GM19238 (cell line): ENCODE results near the gene PHEX.
A peak's percentile ranks its signal among the peaks of the same experiment; 100 is the strongest.

Source experiments
- DNase-seq: peaks from one replicate; pipeline ENCODE4 v3.0.0; 2011; ENCODE audit warnings: low spot score; ENCODE audit not compliant: insufficient read length

PHEX gene

DNA sequence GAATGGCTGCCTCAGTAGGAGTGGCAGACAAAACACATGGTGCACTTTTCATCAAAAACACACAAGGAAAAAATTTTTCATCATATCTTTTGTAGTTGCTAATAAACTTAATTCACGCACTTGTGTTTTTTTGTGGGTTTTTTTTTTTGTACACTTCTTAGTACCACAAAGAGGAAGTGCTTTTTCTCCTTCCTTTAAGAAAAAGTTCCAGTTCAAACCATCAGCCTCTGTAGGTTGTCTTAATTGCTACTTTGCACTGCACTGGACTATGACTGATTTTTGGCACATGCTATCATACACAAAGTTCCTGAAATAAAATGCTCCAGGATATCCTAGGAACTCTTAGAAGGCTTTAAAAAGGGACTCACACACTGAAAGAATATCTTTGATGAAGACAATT lies at the start of gene PHEX:
TSS of gene PHEX (plus strand) at position 242 of the 400 bp plus-strand sequence. CDS start 681 bp downstream, outside the sequence.
- DNase-seq = no peak

DNA sequence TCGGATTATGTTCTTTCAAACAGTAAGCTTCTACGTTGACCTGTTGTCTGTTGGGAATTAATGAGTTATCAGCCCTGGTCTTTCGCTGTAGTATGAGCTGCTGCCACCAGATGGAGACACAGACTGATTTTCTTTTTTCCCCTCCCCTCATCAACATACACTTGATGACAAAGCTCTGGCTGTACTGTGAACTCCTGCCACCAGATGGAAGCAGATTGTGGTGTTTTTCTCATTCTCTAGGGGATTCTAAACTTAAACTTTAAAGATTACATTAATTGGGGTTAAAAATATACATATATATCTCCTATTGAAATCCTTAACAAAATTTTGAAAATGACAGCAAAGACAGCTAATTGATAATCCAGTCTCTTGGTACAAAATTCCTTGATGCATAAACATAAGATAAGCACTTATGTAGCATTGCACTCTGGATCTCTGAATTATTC lies 46.8 kb upstream of the PHEX start:
- DNase-seq = peak; percentile 52

DNA sequence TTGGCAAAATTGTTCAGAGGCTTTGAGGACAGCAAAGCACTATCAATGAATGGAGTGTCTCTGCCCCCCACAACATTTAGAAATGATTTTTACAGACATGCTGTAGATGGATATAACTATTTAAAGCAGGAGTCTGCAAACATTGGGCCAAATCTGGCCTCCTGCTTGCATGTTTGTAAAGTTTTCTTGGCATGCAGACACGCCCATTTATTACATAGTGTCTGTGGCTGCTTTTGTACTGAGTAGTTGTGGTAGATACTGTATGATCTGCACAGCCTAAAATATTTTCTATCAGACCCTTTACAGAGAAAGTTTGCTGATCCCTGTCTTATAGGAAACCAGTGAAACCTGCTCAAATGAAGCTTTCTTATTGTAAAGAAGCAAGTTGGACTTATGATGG lies 45.5 kb upstream of the PHEX start:
- no peak for DNase-seq

DNA sequence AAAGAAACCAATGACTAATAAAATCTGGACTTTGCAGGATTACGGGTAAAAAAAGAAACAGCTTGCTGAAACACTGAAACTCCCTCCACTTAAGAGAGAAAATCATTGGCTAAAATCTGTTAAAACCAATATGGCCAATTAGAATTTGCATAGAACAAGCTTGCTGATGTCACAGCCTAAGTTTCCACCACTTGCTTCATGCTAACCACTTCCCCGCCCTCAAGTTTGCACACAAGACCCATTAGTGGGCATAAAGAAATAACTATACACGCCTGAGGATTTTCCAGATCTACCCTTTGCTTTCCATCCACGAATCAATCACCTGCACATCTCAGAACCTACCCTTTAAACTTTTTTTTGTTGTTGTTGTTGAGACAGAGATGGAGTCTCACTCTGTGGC lies 42.7 kb upstream of the PHEX start:
- DNase-seq = no peak

DNA sequence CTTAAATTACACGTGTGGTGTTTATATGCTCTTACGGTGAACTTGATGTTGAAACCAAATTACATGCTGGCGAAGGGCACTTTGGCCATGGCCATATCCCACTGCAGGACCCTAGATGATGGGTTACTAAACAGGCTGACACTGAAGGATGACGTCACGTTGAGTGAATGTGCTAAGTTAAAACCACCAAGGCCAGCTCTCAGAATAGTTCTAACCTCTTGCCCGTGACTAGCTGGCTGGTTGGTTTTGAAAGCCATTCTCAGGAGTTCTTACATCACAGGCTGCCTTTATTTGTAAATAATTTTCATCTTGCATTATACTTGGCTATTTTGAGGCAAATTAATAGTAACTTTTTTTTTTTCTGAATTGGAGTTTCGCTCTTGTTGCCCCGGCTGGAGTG lies 41.3 kb upstream of the PHEX start:
- DNase-seq = no peak

DNA sequence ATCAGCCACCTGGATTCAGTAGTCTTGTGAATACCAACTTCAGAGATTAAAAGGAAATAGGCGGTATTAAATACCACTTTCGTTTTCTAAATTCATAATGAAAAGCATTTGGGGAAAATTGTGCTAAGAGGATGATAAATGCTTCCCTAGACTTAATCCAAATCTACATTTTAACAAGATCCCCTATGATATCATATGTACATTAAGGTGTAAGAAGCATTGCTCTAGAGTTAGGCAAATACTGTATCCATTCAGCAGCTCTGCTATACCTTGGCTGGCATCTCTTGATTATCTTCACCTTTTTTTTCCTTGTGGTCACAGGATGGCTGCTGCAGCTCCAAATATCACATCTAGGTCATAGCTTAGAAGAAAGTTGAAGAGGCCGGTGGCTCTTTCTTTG lies 40.6 kb upstream of the PHEX start:
- DNase-seq = no peak

DNA sequence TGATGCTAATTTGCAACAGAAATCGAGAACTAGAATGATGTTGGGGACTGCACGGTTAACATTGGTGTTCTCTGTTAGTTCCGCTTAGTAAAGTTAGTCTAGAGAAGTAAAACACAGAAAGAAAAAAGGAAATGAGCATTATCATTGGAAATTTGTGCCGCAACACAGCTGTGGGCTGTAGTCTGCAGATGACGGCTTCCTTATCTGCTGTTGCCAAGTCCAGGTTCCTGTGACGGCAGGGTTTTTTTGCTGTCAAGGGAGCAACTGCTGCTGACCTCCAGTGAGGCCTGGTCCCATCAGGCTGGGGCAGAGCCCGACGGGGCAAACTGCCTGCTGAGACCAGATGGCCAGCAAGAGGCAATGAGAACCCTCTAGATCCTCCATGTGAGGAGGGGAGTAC lies 38.9 kb upstream of the PHEX start:
- DNase-seq = no peak

DNA sequence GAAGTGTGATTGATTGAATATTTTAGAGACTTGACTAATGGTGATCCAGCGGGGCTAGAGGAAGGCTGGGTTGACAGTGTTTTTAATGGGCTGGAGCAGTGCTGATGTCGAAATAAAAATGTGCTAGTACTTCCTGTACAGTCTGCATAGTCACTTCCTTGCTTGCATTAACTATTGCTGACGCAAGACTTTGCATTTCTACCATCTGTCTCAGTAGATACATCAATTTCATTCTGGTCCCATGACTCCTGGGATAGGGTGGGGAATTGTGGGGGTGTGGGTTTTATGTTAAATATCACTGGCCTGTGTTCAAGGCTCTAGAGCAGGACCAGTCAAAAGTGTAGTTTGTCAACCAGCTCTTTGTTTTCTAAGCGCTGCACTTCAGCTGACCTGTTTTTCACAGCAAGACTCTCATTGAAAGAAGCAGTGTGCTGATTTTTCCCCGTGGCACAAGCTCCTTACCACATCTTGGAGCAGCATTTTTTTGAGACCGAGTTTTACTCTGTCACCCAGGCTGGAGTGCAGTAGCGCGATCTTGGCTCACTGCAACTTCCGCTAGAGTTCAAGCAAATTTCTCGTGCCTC lies 35.2 kb upstream of the PHEX start:
- no peak for DNase-seq

DNA sequence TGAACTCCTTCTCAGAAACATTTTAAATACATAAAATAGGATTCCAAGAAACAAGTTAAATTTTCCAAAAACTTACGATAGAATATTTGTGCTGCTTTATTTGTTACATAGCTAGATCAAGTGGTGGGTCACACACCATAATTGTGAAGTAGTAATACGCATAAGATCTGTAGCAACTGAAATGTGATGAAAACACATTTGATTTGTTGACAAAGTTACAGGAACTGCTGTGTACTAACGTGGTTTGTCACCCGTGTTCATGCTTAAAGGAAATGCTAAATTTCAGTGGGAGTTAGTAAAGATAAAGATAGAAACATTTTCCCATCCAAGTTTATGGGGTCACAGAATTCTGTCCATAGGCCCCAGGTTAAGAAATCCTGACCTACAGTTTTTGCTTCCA lies 34.1 kb upstream of the PHEX start:
- no peak for DNase-seq

DNA sequence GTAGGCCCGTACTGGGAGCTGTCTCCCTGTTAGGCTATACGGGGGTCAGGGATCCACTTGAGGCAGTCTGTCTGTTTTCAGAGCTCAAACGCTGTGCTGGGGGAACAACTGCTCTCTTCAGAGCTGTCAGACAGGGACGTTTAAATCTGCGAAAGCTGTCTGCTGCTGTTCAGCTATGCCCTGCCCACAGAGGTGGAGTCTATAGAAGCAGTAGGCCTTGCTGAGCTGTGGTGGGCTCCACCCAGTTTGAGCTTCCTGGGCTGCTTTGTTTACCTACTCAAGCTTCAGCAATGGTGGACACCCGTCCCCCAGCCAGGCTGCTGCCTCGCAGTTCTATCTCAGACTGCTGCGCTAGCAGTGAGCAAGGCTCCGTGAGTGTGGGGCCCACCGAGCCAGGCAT lies 27.3 kb upstream of the PHEX start:
- DNase-seq = no peak

DNA sequence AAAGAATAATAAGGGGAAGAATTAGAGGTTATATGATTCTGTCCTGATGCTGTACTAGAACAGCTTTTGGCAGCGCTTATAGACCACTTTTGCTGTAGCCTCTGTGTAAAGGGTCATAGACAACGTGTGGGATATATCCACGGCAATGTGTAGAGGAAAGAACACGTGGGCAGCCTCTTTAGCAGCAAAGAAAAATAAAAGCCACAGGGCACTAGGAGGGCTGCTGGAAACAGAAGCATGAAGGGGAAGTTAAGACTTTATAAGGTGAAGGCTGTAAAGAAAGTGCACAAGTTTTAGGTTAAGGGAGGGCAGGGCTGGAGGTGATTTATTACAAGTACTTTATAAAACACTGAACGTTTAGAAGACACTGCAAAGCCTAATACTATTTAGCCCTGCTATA lies 20.1 kb upstream of the PHEX start:
- no peak for DNase-seq

DNA sequence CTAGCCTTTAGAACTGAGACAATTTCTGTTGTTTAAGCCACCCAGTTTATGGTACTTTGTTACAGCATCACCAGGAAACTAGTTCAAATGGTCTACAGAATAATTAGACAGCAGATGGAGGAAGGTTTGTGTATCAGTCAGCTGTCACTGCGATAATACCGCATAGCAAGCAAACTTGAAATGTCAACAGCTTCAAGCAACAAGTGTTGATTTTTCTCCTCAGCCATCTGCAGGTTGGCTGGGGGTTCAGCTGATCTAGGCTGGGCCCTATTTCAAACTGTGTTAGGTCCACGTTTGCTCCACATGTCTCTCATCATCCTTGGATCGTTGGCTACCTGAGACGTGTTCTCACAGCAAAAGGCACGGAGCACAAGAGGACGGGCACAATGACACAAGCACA lies 19.2 kb upstream of the PHEX start:
- no peak for DNase-seq

DNA sequence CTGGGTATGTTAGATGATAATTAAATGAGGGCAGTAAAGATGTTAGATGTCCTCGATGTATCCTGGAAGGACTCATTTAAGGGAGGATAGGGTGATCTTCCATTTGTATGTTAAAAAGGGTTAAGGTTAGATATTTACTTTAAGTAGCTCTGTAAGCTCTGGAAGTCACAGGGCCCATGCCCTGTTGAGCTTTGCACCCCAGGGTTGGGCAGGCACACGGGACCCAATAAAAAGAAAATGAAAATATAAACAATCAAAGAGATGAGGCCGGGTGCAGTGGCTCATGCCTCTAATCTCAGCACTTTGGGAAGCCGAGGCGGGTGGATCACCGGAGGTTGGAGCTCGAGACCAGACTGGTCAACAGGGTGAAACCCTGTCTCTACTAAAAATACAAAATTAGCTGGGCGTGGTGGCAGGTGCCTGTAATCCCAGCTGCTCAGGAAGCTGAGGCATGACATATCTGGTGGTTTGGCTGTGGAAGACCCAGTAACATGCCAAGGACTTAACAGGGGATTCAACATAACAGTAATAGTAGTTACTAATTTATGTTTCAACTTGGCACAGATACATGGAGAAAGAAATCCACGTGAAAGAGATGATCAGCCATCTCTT lies 16.9 kb upstream of the PHEX start:
- no peak for DNase-seq

DNA sequence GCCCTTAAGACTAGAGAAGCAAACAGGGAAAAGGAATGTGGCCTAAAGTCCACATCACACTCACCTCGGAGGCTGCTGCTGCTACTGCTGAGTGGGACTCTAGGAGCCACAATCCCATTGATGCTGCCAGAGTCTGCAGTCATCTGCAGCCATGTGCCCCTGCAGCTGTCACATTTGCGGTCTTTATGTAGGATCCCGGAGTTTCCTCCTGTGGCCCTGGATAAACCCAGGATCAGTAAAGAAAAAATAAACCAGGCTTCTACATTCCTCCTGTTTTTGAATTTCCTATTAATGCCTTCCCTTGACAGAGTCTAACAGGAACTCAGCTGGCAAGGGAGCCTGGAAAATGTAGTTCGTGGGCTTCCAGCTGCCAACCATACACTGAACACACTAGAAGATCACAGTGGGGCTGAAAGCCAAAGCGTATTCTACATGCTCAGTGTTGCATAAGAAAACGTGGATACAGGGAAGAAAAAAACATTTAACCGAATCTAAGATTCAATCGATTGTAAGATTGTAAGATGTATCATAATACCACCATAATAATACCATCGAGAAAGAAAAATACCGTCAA lies 10.3 kb upstream of the PHEX start:
- DNase-seq = no peak

DNA sequence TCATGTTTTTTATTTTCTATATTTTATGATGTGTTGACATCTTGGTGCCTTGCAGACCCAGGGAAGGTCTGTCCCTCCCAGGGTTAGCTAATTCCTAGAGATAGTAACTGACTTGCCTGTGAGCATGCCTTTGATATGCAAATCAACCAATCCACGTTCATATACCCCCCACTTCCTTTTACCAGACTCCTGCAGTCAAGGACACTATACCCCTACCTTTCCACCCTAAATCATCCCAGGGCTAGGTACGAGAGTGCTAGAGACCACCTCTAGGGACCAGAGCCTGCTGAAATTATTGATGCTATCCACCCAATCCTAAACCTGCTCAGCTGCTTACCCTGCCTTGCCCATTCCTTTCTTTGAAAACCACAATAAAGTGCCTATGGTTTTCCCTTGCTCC lies 7.5 kb upstream of the PHEX start:
- DNase-seq = no peak

DNA sequence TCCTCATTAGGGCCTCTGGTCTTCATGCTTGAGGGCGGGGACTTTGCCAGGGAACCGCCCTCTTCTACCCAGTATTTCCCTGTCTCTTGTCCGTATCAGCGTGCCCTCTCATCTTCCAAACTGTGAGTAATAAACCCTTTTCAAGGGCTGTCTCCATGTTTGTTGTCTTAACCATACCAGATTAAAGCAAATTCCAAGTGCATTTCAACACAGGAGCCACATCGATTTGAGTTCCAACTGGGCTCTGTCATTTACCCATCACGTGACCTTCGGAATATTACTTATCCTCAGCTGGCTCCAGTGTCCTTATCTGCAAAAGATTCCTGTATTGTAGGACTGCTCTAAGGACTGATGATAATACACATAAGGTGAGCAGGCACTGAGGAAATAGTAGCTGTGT lies 6.4 kb upstream of the PHEX start:
- DNase-seq = no peak

DNA sequence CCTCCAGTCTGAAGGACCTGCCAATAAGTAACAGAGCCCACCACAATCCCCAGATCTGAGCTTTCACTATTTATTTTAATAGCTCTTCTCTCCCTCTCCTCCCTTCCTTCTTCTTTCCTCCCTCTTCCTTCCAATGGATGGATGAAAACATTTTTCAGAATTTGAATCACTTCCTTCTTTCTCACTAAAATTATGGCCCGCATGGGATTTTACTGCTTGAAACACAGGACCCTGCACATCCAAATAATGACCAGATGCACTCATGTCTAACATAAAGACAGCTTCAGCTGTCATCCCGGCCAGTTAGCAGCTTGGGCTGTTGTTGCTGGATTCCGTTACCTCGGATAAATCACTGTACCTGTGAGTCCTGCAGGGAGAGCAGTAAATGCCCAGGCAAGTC lies 5.4 kb upstream of the PHEX start:
- DNase-seq = no peak

DNA sequence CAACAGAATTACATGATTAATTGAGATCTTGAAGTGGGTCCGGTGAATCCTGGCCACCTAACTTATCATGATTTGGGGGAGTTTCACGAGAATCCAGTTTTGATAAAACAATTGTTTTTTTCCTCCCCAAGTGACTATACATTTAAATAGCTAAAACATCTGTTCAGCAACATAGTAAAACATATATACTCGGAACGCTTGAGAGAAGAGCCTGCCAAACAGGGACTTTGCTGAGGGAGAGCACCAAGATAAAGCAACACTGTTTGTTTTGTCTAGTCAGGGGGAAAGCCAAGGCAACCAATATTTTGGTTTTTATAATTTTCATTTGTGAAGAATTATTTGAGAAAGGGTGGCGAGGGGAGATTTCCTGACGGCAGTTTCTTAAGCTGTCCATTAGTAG lies 381 bp downstream of the PHEX start:
- DNase-seq = no peak

DNA sequence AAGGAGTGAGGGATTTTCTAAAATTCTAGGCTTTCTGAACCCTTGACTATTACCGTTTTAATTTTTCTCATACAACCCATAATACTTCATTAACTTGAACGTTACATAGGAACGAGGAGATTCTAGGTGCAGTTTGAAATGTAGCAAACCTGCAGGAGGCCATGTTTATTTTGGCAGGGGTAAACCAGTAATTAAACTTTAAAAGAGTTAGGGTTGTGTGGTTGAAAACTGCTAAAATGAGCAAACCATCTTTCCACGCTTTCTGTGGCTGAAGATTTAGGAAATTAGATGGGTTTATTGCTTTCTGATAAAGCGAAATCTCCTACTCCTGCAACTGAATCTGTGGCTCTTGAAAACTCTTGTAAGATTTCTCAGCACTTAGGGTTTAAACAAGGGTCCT lies 1.7 kb downstream of the PHEX start:
- no peak for DNase-seq

DNA sequence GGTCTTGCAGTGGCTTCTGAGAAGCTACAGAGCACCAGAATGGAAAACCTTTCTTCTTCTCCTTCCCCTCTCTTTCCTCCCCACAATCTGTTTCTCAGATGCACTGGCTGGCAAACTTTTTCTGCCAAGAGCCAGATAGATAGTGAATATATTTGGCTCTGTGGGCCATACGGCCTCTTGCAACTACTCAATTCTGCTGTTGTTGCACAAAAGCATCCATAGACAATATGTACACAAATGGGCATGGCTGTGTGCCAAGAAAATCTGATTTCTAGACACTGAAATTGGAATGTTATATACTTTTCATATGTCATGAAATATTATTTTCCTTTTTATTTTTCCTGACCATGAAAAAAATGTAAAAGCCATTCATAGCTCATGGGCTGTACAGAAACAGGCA lies 3.1 kb downstream of the PHEX start:
- DNase-seq = no peak

DNA sequence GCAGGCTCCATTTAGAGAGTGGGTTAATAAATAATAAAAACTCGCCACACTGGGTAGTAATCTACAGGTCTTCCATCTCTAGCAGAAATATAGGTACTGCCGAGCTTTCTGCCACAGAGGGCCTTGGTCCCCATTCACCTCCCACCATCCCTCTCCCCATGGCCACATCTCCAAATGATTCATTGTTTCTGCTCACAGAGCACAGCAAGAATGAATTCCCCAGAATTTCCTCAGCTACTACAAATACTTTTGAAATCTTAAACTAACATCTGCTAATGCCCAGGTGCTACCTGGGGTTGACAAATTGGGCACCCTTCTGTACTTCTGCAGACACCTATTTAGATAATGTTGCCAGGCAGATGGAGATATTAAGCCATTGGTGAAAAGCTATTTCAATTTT lies 5.1 kb downstream of the PHEX start:
- DNase-seq = no peak

DNA sequence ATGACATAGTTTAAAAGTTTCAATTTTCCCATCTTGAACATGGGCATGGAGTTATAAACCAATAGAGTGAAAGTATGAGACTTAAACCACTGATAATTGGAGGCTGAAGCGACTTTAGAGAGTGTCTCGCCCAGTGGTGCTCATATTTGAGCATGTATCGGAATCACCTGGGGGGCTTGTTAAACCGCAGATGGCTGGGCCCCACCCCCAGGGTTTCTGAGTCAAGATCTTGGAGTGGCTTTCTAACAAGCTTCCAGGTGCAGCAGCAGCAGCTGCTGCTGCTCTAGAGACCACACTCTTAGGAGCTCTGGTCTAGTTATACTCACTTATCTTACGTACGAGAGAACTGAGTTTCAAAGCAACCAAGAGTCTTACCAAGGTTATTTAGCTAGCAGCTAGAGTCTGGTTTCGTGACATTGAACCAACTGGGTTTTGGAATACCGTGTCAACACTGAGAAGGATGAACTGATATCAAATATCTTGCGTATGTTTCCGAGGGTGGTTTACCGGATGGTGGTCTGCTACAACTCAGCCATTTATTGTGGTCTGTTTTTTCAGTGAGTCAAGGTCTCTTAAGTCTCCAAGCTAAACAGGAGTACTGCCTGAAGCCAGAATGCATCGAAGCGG lies 5.9 kb downstream of the PHEX start:
- DNase-seq = no peak

DNA sequence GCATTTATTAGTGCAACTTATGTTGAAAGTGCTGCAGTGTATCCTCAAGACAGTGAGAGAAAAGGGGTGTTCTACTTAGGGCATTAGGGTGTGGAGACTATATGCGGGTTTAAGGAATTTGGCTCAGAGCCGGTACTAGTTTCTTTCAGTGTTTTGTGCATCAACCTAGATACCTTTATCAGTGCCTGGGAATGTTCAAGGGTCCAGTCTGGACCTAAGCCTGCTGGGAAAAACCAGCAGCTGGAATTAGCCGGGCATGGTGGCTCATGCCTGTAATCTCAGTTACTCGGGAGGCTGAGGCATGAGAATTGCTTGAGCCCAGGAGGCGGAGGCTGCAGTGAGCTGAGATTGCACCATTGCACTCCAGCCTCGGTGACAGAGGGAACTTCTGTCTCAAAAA lies 7.4 kb downstream of the PHEX start:
- DNase-seq = no peak
